Posterior vena cava (tissue), 2 donors: ENCODE measurements around the gene CTIF. TPM values are rescaled to one million over a fixed set of nuclear protein-coding genes. Genes with fewer than 3 reads are reported as not detected.
A peak's percentile ranks its signal among the peaks of the same experiment; 100 is the strongest.

Experiments used
- DNase-seq: peaks from one replicate; pipeline ENCODE4 v3.0.0-alpha.2; 2020; ENCODE audit warnings: low spot score
- intact Hi-C, 2 donors: fragments of 100-400 bp; cut with DNase I; formaldehyde crosslinking; loops; one replicate each; pipeline versions ENCODE4 v1.14.1 to v1.14.2; 2022 to 2023
- total RNA-seq, 2 donors: library from RNA; stranded (reverse); fragmentation: NEBNext Ultra II Directional; extraction: Animal tissue kit (Norgen Biotek cat#: 25700); gene quantifications; one replicate each; pipeline ENCODE4 v1.2.1, GENCODE V29; 2021
- donor health status: DM: yes; HTN: yes; CAD: no.
- donor health status: DM: yes; HTN: yes; CAD: no.

Gene CTIF
- total RNA-seq, 2 donors from 2014 or later, result 87.8 to 116 TPM

DNA sequence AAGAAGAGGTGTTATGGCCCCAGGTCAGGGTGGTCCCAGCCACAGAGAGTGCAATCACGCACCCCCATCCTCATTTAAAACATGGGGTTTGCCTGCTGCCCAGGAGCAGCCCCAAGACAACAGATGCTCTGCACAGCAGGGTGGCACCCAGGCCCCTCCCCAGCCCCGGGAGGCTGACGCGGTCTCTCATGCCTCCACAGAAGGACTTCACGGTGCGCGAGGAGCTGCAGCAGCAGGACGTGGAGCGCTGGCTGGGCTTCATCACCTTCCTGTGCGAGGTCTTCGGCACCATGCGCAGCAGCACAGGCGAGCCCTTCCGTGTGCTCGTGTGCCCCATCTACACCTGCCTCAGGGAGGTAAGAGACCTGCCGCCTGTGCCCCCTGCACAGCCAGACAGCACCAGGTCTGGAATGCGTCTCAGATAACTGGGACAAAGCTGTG lies 278.2 kb downstream of the CTIF start:
- intact Hi-C loops, result no loop called here
- DNase-seq, result no peak

DNA sequence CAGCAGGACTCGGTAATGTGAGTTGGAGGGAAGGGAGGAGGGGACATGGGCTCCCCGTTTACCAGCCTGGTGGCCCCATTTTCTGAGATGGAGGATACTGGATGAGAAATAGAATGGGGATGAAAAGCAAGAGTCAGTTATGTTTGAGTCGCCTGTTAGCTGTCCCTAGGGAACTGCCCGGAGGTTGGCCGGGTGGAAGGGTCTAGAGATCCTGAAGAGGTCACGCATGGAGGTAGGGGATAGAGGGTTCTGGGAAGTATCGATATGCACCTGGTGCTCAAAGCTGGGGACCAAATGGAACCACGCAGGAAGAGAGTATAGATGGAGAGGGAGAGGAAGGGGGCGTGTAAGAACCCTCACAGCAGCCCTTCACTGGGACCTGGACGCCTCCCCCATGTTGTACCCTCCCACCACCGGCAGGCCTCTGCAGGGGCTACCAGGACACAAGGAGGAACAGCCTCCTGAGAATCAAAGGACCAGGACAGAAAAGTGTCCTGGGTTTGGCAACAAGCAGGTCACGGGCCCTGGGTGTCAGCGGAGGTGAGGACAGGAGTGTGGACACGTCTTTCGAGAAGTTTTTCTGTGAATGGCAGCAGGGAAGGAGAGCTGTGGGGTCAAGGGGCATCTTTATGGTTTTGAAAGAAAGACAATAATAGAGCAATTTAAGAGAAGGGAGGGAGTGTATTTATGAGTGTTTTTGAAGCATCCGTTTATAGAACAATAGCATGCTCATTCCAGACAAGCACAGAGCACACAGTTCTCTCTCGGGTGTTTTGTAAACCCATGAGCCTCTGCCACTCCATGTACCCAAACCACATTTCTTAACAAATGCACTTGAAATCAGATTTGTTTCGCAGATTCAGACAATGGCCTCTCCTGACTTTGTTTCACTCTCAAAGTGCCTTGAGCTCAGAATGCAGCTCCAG lies 279.8 kb downstream of the CTIF start:
- DNase-seq, result peak; percentile 42
- intact Hi-C loops, result no loop called here

GRCh38 chr18:48819276-48819675 lies 280.4 kb downstream of the CTIF start:
- intact Hi-C loops, result no loop called here
- DNase-seq, result peak; percentile 56

DNA sequence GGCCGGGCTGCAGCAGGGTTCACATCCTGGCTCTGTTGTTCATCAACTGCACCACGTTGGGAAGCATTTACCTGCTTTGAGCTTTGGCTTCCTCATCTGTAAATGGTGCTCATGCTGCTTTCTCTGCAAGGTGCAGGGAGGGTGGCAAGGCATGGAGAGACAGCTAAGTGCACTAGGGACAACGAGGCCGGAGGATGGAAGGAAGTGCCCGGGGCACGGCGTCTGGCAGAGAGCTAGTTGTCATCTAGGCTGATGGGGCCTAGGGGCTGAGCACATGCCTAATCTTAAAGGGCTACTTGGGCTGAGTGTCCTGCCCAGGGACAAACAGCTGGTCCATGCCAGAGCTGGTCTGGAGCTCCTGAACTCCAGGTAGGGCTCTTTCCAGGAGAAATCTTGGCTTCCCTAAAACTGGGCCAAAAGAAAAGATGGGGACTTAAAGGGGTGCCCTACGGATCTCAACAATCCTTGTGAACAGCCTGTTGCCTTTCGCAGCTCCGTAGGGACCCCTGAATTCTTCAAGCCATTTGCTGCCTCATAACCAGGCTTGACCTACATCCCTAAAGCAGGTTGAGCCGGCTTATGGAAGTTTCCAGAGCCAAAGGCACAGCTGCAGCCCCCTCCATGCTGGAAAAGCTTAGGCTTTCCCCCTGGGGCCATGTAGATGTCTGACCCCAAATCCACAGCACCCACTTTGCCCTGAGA lies 281.1 kb downstream of the CTIF start:
- intact Hi-C loops, result no loop called here
- peak; percentile 62 for DNase-seq

DNA sequence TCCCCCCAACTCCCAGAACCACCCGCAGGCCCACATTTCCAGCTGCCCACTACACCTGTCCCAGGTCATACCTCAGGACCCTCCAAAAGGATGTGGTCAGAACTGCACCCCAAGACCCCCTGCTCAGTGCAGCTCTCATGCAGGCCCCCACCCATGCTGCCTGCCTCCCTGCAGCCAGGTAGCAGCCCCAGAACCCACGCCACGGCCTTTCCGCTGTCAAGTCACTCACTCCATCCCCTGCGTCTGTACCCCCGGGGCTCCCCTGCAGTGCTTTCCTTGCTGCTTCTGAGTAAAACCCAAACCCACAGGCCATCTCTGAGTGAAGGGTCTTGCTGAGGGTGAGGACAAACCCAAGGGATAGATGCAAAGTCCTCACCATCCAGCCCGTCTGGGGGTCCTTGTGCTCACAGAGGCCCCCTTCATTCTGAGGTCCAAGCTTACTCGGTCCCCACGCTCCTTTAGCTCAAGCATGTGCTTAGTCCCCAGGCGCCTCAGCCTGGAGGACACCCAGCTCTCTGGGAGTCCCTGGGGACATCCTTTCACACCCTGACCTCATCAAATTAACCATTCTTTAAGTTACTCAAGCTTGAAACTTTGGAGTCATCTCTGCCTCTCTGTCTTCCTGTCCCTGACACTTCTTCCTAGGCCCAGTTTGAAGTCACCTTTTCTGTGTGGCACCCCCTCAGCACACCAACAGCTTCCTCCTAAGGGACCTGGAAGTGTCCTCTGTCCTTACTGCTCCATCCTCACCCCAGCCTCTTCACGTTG lies 281.8 kb downstream of the CTIF start:
- intact Hi-C loops, result no loop called here
- peak; percentile 34 for DNase-seq

DNA sequence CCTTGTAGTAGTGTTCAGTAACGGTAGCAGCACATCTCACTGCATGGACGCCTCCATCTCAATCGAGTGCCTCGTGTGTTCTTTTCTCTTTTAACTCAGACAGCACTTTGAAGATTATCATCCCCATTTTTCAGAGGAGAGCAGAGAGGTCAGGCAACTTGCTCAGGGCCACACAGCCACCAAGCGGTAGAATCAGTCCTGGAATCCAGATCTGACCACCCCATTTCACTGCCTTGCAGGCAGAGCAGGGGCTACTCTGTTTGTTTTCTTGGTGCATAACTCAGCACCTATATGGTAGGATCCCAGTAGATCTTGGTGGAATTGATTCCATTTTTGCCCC lies 282.4 kb downstream of the CTIF start:
- DNase-seq, result peak; percentile 35

DNA sequence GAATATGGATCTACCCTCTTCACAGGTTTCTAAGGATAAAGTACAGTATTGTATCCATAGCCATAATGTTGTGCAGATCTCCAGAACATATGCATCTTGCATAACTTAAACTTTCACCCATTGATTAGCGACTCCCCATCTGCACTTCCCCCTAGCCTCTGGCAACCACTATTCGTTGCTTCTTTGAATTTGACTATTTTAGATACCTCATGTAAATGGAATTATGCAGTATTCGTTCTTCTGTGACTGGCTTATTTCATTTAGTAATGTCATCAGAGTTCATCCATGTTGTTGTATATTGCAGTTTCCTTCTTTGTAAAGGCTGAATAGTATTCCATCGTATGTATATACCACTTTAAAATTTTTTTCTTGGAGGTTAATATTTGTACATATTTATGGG lies 283.0 kb downstream of the CTIF start:
- intact Hi-C loops, result no loop called here
- no peak for DNase-seq

More for the DNA sequence above, 282.4 kb downstream of the CTIF start:
- intact Hi-C loops, result no loop called here

- intact Hi-C loops, result no loop called here
- no peak for DNase-seq
Observed at GRCh38 chr18:48824231-48824970, 285.6 kb downstream of the CTIF start.

GRCh38 chr18:48825101-48825745 lies 286.4 kb downstream of the CTIF start:
- intact Hi-C loops, result loop anchor here in 1 of 2 donors (5.0 kb wide), 1 partner anchor 102 kb away; no protein-coding TSS in a partner anchor
- peak; percentile 55 for DNase-seq

GRCh38 chr18:48826271-48826670 lies 287.4 kb downstream of the CTIF start:
- intact Hi-C loops, result loop anchor here in 1 of 2 donors (5.0 kb wide), 1 partner anchor 101 kb away; no protein-coding TSS in a partner anchor
- peak; percentile 40 for DNase-seq

GRCh38 chr18:48826806-48827205 lies 288.0 kb downstream of the CTIF start:
- peak; percentile 20 for DNase-seq
- intact Hi-C loops, result loop anchor here in 1 of 2 donors (5.0 kb wide), 1 partner anchor 100 kb away; no protein-coding TSS in a partner anchor

- peak; percentile 77 for DNase-seq
- intact Hi-C loops, result loop anchor here in 1 of 2 donors (5.0 kb wide), 1 partner anchor 100 kb away; no protein-coding TSS in a partner anchor
Observed at GRCh38 chr18:48827291-48828193, 288.7 kb downstream of the CTIF start.

GRCh38 chr18:48828194-48828545 lies 289.3 kb downstream of the CTIF start:
- no peak for DNase-seq
- intact Hi-C loops, result loop anchor here in 1 of 2 donors (5.0 kb wide), 1 partner anchor 99 kb away; no protein-coding TSS in a partner anchor

DNA sequence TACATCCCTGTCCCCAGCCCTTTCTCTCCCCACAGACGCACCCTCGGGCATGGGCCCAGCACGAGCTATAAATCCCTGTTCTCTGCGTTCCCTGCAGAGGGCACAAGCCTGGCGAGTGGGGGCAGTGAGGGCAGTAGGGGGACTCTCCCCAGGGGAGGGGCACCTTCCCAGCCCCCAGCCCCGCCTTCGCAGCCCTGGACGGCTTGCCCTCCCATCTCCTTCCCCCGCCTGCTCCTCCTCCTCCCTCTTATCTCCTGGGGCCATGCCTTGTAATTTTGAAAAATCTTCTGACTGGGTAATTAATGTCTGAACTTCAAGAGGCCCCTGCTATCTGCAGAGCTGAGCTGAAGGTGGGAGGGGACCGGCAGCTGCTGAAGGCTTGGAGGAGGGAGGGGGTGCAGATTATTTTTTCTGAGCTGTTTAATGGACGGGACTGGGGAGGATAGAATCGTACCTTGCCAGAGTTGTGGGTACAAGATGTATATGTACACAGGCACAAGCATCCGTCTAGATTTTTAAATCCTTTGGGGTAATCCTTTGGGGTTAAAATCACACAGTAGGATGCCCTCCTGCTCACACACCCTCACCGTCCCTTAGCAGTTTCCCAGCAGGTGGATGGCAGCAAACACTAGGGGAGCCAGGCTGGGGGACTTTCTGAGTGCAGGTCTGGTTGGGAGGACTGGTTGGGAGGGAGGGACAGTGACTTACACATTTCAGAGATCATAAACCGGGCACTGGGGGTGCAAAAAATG lies 290.0 kb downstream of the CTIF start:
- intact Hi-C loops, result loop anchor here in 1 of 2 donors (5.0 kb wide), 1 partner anchor 98 kb away; no protein-coding TSS in a partner anchor
- DNase-seq, result peak; percentile 85

DNA sequence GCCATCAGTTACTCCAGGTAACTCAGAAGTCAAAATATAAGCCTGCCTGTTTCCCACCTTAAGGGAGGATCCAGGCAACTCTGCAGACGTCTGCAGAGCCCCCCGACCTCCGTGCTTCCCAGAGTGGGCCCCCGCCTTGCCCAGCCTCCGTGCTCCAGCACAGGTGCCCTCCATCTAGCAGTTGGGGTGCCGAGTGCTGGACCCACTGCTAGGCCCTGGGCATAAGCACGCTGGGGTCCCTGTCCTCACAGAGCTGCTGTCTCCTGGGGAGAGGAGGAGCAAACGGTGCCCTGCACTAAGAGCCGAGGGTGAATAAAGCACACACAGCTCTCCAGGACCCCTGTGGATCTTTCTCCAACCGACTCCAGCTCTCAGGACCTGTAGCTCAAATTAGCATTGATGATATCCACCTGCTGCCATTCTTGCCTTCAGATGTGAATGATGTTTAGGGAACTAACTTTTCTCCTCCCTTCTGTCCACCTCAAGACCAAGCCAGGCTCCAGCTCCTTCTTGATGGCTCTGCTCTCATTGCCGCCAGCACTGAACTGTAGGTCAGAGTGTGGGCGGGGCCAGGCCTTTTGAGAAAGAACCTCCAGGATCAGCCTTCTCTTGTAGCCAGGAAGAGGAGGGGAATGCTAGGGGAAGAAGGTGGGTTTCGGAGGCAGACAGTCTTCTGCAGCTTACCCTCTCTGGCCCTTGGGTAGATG lies 290.8 kb downstream of the CTIF start:
- intact Hi-C loops, result loop anchor here in 1 of 2 donors (5.0 kb wide), 1 partner anchor 98 kb away; no protein-coding TSS in a partner anchor
- DNase-seq, result no peak
